HEK293 (cell line): ENCODE data around the gene SPATA16.

Experiments used
- GLI4 ChIP-seq: fragments of 450-650 bp; formaldehyde crosslinking; IDR thresholded peaks from 2 replicates; pipeline ENCODE4 v1.5.1; 2016; ENCODE audit warnings: missing biosample characterization, missing genetic modification characterization
- TF ChIP-seq, protein P1 (sequence below): fragments of 450-650 bp; formaldehyde crosslinking; IDR thresholded peaks from 2 replicates; pipeline ENCODE4 v1.5.1; 2016; ENCODE audit warnings: missing biosample characterization, missing genetic modification characterization
- TF ChIP-seq, protein P2 (sequence below): sonication (generic); formaldehyde crosslinking; IDR thresholded peaks from 2 replicates; pipeline ENCODE4 v1.8.1; 2022; ENCODE audit warnings: mild to moderate bottlenecking, moderate library complexity, missing genetic modification reagents

GRCh38 chr3:173055228-173055933 lies 85.7 kb downstream of the SPATA16 start:
- no peak for TF ChIP-seq GLI4 (tag by site-specific recombination)
- TF ChIP-seq, protein P1, sequence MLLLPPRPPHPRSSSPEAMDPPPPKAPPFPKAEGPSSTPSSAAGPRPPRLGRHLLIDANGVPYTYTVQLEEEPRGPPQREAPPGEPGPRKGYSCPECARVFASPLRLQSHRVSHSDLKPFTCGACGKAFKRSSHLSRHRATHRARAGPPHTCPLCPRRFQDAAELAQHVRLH = no peak
- TF ChIP-seq, protein P2, sequence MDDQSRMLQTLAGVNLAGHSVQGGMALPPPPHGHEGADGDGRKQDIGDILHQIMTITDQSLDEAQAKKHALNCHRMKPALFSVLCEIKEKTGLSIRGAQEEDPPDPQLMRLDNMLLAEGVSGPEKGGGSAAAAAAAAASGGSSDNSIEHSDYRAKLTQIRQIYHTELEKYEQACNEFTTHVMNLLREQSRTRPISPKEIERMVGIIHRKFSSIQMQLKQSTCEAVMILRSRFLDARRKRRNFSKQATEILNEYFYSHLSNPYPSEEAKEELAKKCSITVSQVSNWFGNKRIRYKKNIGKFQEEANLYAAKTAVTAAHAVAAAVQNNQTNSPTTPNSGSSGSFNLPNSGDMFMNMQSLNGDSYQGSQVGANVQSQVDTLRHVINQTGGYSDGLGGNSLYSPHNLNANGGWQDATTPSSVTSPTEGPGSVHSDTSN (CRISPR knock-in tag) = no peak
